Motor neuron (in vitro differentiated cells): ENCODE data around the gene MCU. TPM values are rescaled to one million over a fixed set of nuclear protein-coding genes. Genes with fewer than 3 reads are reported as not detected.

ENCODE experiments used
- ATAC-seq, 8 experiments: fragments of 200-7000 bp; cut with Tn5 transposase; replicated peaks in 6 of 8; 2 replicates each; pipeline ENCODE4 v1.8.0; 2021; ENCODE audit warnings: mild to moderate bottlenecking in 8 of 8, moderate library complexity in 8 of 8
- H3K27ac ChIP-seq, 2 donors: fragments of 250-450 bp; sonication (Bioruptor Pico); 2 replicates each; pipeline ENCODE4 v1.9.0; 2021; ENCODE audit warnings: antibody characterized with exemption in 2 of 2, mild to moderate bottlenecking in 2 of 2, moderate library complexity in 1 of 2
- H3K4me1 ChIP-seq, 2 donors: fragments of 250-450 bp; sonication (Bioruptor Pico); replicated peaks in 1 of 2; 2 replicates each; pipeline ENCODE4 v1.6.1; 2021; ENCODE audit warnings: antibody characterized with exemption in 2 of 2, mild to moderate bottlenecking in 2 of 2, moderate library complexity in 1 of 2
- H3K4me3 ChIP-seq, 5 donors: fragments of 250-450 bp; sonication (Bioruptor Pico); 2 replicates each; pipeline ENCODE4 v1.9.0; 2021; ENCODE audit warnings: antibody characterized with exemption in 5 of 5, mild to moderate bottlenecking in 5 of 5, moderate library complexity in 4 of 5
- WGBS, 10 experiments: fragments of 450-650 bp; shearing (Covaris generic); methylation state at CpG; one replicate each; pipeline ENCODE4 v1.0.0; 2022; 5-methylcytosine and 5-hydroxymethylcytosine counted together
- in situ Hi-C, 9 experiments: fragments of 400-800 bp; cut with MboI; loops; one replicate each; pipeline ENCODE4 v1.15.0; 2021; ENCODE audit warnings: low sequenced_read_pairs in 9 of 9, low pct_unique_long_range_greater_than_20kb in 2 of 9; ENCODE audit not compliant: unreplicated experiment in 9 of 9
- total RNA-seq, 8 experiments: library from RNA; unstranded; fragments of 300-600 nt; gene quantifications; 2 replicates each; pipeline versions ENCODE4 v1.2.3 to v1.2.4, GENCODE V29; 2022

MCU gene
- total RNA-seq, 8 experiments from 2014 or later = 10.5 to 26.8 (median 17.6) TPM

- in situ Hi-C loops = no loop called here
- Histone ChIP-seq H3K4me3 (no peak overlapping the region), H3K27ac (no peak overlapping the region), H3K4me1 (no peaks in the 10 kb centered on the region)
- ATAC-seq = no peak
Observed at GRCh38 chr10:72855129-72855528, 163.2 kb downstream of the MCU start.

GRCh38 chr10:72855790-72856189 lies 163.8 kb downstream of the MCU start:
- Histone ChIP-seq H3K27ac (no peak overlapping the region), H3K4me1 (no peaks in the 10 kb centered on the region), H3K4me3 (no peak overlapping the region)
- no peak for ATAC-seq
- in situ Hi-C loops = no loop called here
- WGBS, 10 experiments = 55 to 100% (median 89%) methylated on average over 1 to 2 of the region's 2 CpGs

GRCh38 chr10:72858067-72858466 lies 166.1 kb downstream of the MCU start:
- Histone ChIP-seq H3K4me1 (no peaks in the 10 kb centered on the region), H3K27ac (no peak overlapping the region), H3K4me3 (no peak overlapping the region)
- WGBS, 10 experiments = 6 to 100% (median 94%) methylated on average over 1 to 6 of the region's 6 CpGs; no CpG with 5 or more reads in 2 of the 10 experiments
- in situ Hi-C loops = no loop called here
- ATAC-seq = peak in 2 of 8 experiments; percentile 69 to 97

GRCh38 chr10:72862957-72863356 lies 171.0 kb downstream of the MCU start:
- in situ Hi-C loops = no loop called here
- Histone ChIP-seq H3K4me3 (no peak overlapping the region), H3K4me1 (no peaks in the 10 kb centered on the region), H3K27ac (no peak overlapping the region)
- WGBS, 10 experiments = 67 to 100% (median 94%) methylated on average over 1 to 2 of the region's 2 CpGs
- no peak for ATAC-seq

GRCh38 chr10:72875250-72876055 lies 183.5 kb downstream of the MCU start:
- Histone ChIP-seq H3K27ac (no peak overlapping the region), H3K4me3 (no peak overlapping the region), H3K4me1 (no peaks in the 10 kb centered on the region)
- peak in 1 of 8 experiments; percentile 24 for ATAC-seq
- WGBS, 10 experiments = 20 to 100% (median 78%) methylated on average over 1 to 3 of the region's 3 CpGs; no CpG with 5 or more reads in 2 of the 10 experiments
- in situ Hi-C loops = no loop called here

- in situ Hi-C loops = no loop called here
- Histone ChIP-seq H3K27ac (no peak overlapping the region), H3K4me3 (no peak overlapping the region), H3K4me1 (no peaks in the 10 kb centered on the region)
- 94 to 100% (median 100%) methylated on average over 1 to 2 of the region's 2 CpGs; no CpG with 5 or more reads in 4 of the 10 experiments for WGBS, 10 experiments
- no peak for ATAC-seq
Observed at GRCh38 chr10:72879245-72879644, 187.3 kb downstream of the MCU start.

- WGBS, 10 experiments = 84 to 100% (median 90%) methylated on average over 1 to 2 of the region's 2 CpGs; no CpG with 5 or more reads in 1 of the 10 experiments
- no peak overlapping the region for H3K27ac ChIP-seq
- no peak overlapping the region for H3K4me3 ChIP-seq
- in situ Hi-C loops = no loop called here
- peaks cover 0 to 4% of the 10 kb centered on the region in 2 donors for H3K4me1 ChIP-seq
- no peak for ATAC-seq
Observed at GRCh38 chr10:72881291-72881690, 189.3 kb downstream of the MCU start.

- in situ Hi-C loops = no loop called here
- no peak overlapping the region for H3K27ac ChIP-seq
- no peak overlapping the region for H3K4me3 ChIP-seq
- H3K4me1 ChIP-seq = peaks cover 7 to 15% of the 10 kb centered on the region in 2 donors
- ATAC-seq = no peak
- 67 to 100% (median 97%) methylated on average over 1 to 2 of the region's 2 CpGs for WGBS, 10 experiments
Observed at GRCh38 chr10:72883861-72884260, 191.9 kb downstream of the MCU start.

GRCh38 chr10:72885953-72886352 lies 194.0 kb downstream of the MCU start:
- WGBS, 10 experiments = 43 to 94% (median 82%) methylated on average over 1 to 2 of the region's 2 CpGs
- ATAC-seq = no peak
- in situ Hi-C loops = no loop called here
- no peak overlapping the region for H3K27ac ChIP-seq
- peaks cover 7 to 15% of the 10 kb centered on the region in 2 donors for H3K4me1 ChIP-seq
- H3K4me3 ChIP-seq = no peak overlapping the region

GRCh38 chr10:72886621-72887020 lies 194.7 kb downstream of the MCU start:
- peak in 5 of 8 experiments; percentile 47 to 80 (median 69) for ATAC-seq
- WGBS, 10 experiments = 0 to 50% (median 0%) methylated on average over 1 of the region's 1 CpG; no CpG with 5 or more reads in 1 of the 10 experiments
- in situ Hi-C loops = no loop called here
- no peak overlapping the region for H3K4me3 ChIP-seq
- no peak overlapping the region for H3K27ac ChIP-seq
- peaks cover 7 to 15% of the 10 kb centered on the region in 2 donors for H3K4me1 ChIP-seq

- Histone ChIP-seq H3K4me1 (peaks cover 7 to 15% of the 10 kb centered on the region in 2 donors), H3K27ac (no peak overlapping the region), H3K4me3 (no peak overlapping the region)
- in situ Hi-C loops = no loop called here
- ATAC-seq = peak in 2 of 8 experiments; percentile 16 to 56
- WGBS, 10 experiments = 20 to 67% (median 41%) methylated on average over 1 to 5 of the region's 5 CpGs
Observed at GRCh38 chr10:72887043-72887442, 195.1 kb downstream of the MCU start.

- in situ Hi-C loops = no loop called here
- Histone ChIP-seq H3K4me3 (no peak overlapping the region), H3K4me1 (peaks cover 7 to 15% of the 10 kb centered on the region in 2 donors), H3K27ac (no peak overlapping the region)
- no peak for ATAC-seq
- WGBS, 10 experiments = 67 to 100% (median 96%) methylated on average over 1 to 6 of the region's 7 CpGs; no CpG with 5 or more reads in 3 of the 10 experiments
Observed at GRCh38 chr10:72888151-72888638, 196.3 kb downstream of the MCU start.

- no peak overlapping the region for H3K27ac ChIP-seq
- peaks cover 7 to 15% of the 10 kb centered on the region in 2 donors for H3K4me1 ChIP-seq
- no peak overlapping the region for H3K4me3 ChIP-seq
- no peak for ATAC-seq
- in situ Hi-C loops = no loop called here
- 41 to 100% (median 54%) methylated on average over 2 to 6 of the region's 6 CpGs; no CpG with 5 or more reads in 1 of the 10 experiments for WGBS, 10 experiments
Observed at GRCh38 chr10:72889391-72889831, 197.5 kb downstream of the MCU start.
